Keratinocyte (primary cell): ENCODE measurements around the gene ABHD4. TPM values are rescaled to one million over a fixed set of nuclear protein-coding genes. Genes with fewer than 3 reads are reported as not detected.

Experiments
- DNase-seq: peaks from one replicate; pipeline ENCODE4 v3.0.0-alpha.2; 2011; ENCODE audit warnings: low read depth, missing footprints, low spot score
- FAIRE-seq: peaks from 2 replicates; lab custom pipeline; 2011; peaks lifted over from hg19 to GRCh38; lab: Jason Lieb, UNC
- H2AFZ ChIP-seq: 2 replicates; pipeline ENCODE4 v1.6.0; 2012; ENCODE audit warnings: low read length, control low read depth, inconsistent platforms; ENCODE audit not compliant: control insufficient read depth
- H3K27ac ChIP-seq: 2 replicates; pipeline ENCODE4 v1.5.1; 2011; ENCODE audit warnings: low read length; ENCODE audit not compliant: control insufficient read depth, insufficient read depth
- H3K27me3 ChIP-seq: 3 replicates; pipeline ENCODE4 v1.6.0; 2011; ENCODE audit warnings: low read length; ENCODE audit not compliant: control insufficient read depth, insufficient read depth; ENCODE audit errors: extremely low read depth
- H3K36me3 ChIP-seq, 2 experiments: 2 replicates in 1 of 2; 3 replicates in 1 of 2; pipeline ENCODE4 v1.5.1; 2011; ENCODE audit warnings: low read length in 2 of 2, mild to moderate bottlenecking in 1 of 2; ENCODE audit not compliant: control insufficient read depth in 2 of 2, insufficient read depth in 2 of 2; ENCODE audit errors: extremely low read depth in 1 of 2
- H3K4me1 ChIP-seq: 3 replicates; pipeline ENCODE4 v1.5.1; 2011; ENCODE audit warnings: low read length; ENCODE audit not compliant: control insufficient read depth, insufficient read depth; ENCODE audit errors: extremely low read depth
- H3K4me2 ChIP-seq: 3 replicates; pipeline ENCODE4 v1.6.0; 2011; ENCODE audit warnings: low read depth, low read length; ENCODE audit not compliant: control insufficient read depth, insufficient read depth; ENCODE audit errors: extremely low read depth
- H3K4me3 ChIP-seq, 3 experiments: fragments of 200-600 bp in 1 of 3; sonication (generic) in 1 of 3; 2 replicates in 2 of 3; 3 replicates in 1 of 3; pipeline ENCODE4 v1.5.1; 2011 to 2016; ENCODE audit warnings: low read length in 3 of 3, mild to moderate bottlenecking in 3 of 3, control low read depth in 2 of 3, inconsistent platforms in 1 of 3, low read depth in 1 of 3, mixed read lengths in 1 of 3, mixed run types in 1 of 3, moderate library complexity in 1 of 3; ENCODE audit not compliant: control insufficient read depth in 2 of 3, insufficient read depth in 2 of 3; ENCODE audit errors: extremely low read depth in 1 of 3
- H3K79me2 ChIP-seq: 2 replicates; pipeline ENCODE4 v1.6.0; 2012; ENCODE audit warnings: low read length; ENCODE audit not compliant: control insufficient read depth, insufficient read depth
- H3K9ac ChIP-seq: 3 replicates; pipeline ENCODE4 v1.6.0; 2011; ENCODE audit warnings: low read length; ENCODE audit not compliant: control insufficient read depth, insufficient read depth; ENCODE audit errors: extremely low read depth
- H3K9me1 ChIP-seq: 3 replicates; pipeline ENCODE4 v1.6.0; 2011; ENCODE audit warnings: low read length; ENCODE audit not compliant: control insufficient read depth, insufficient read depth; ENCODE audit errors: extremely low read depth
- H3K9me3 ChIP-seq: 2 replicates; pipeline ENCODE4 v1.5.1; 2012; ENCODE audit warnings: low read depth, low read length; ENCODE audit not compliant: control insufficient read depth
- H4K20me1 ChIP-seq: 3 replicates; pipeline ENCODE4 v1.6.0; 2011; ENCODE audit warnings: low read length; ENCODE audit not compliant: control insufficient read depth, insufficient read depth; ENCODE audit errors: extremely low read depth
- EZH2 ChIP-seq: IDR thresholded peaks from one replicate; pipeline ENCODE4 v1.6.1; 2012; ENCODE audit warnings: inconsistent platforms, mild to moderate bottlenecking, low read length, moderate library complexity
- dilution Hi-C: fragments of 300-500 bp; cut with MboI; formaldehyde crosslinking; loops from one replicate; pipeline ENCODE4 v1.7.0; 2020; ENCODE audit warnings: low sequenced_read_pairs; ENCODE audit not compliant: extremely low pct_ligation_motif_present
- polyA plus RNA-seq, 5 experiments: library from polyadenylated mRNA; depleted of rRNA in 3 of 5; stranded (reverse) in 3 of 5; stranded (forward) in 1 of 5; unstranded in 1 of 5; fragments of >200 nt; gene quantifications; 1 replicate in 1 of 5; 2 replicates in 3 of 5; 3 replicates in 1 of 5; pipeline versions ENCODE4 v1.2.1 to v1.2.3, GENCODE V29; 2011 to 2012; ENCODE audit warnings: missing spikeins in 2 of 5, low read depth in 1 of 5, low replicate concordance in 1 of 5
- TF ChIP-seq, protein P1 (sequence below), 3 experiments: IDR thresholded peaks in 1 of 3; conservative IDR thresholded peaks in 1 of 3; optimal IDR thresholded peaks in 1 of 3; 2 replicates in 2 of 3; 3 replicates in 1 of 3; pipeline versions ENCODE3 to v1.5.1; 2011; ENCODE audit warnings: low read length in 3 of 3, mild to moderate bottlenecking in 3 of 3, moderate library complexity in 2 of 3, control low read depth in 1 of 3, inconsistent platforms in 1 of 3; ENCODE audit not compliant: insufficient read depth in 2 of 3; ENCODE audit errors: extremely low read depth in 1 of 3

Gene ABHD4
- polyA plus RNA-seq, 1 donor (not counting 4 experiments of a cell fraction or from before 2014, with no cell fraction given) = 17.7 TPM

DNA sequence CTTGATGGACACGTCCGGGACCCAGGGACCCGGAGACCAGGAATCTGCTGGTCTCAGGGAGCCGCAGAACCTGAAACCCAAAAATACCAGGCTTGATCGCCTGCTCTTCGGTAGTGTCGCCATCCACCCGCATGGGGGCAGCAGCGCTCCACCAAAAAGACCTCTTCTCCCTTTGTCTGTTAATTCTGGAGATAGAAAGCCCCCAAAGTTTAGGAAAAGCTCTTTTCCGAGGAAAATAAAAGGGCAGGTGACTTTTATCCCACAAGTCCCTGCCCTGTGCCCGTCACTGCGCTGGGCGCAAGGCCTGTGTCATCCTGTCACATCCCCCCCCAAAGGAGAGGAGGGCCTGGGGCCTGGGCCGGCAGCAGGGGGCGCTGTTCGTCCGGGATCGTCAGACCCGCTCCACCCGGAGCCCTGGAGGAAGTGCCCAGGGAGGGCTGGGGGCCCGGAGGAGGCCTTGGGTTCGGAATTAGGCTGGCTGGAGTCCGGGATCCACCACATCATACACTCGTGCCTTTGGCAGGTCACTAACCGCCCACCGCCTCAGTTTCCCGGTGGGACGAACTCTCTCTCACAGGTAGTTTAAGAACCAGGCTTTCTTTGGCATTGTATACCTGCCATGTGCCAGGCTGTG is 41.0 kb upstream of the ABHD4 start:
- TF ChIP-seq, protein P1, sequence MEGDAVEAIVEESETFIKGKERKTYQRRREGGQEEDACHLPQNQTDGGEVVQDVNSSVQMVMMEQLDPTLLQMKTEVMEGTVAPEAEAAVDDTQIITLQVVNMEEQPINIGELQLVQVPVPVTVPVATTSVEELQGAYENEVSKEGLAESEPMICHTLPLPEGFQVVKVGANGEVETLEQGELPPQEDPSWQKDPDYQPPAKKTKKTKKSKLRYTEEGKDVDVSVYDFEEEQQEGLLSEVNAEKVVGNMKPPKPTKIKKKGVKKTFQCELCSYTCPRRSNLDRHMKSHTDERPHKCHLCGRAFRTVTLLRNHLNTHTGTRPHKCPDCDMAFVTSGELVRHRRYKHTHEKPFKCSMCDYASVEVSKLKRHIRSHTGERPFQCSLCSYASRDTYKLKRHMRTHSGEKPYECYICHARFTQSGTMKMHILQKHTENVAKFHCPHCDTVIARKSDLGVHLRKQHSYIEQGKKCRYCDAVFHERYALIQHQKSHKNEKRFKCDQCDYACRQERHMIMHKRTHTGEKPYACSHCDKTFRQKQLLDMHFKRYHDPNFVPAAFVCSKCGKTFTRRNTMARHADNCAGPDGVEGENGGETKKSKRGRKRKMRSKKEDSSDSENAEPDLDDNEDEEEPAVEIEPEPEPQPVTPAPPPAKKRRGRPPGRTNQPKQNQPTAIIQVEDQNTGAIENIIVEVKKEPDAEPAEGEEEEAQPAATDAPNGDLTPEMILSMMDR (optimal IDR thresholded peaks at IDR 0.05 in 1 of 3, IDR thresholded peaks at IDR 0.05 in 1 of 3, conservative IDR thresholded peaks at IDR 0.05 in 1 of 3; ENCODE audit: extremely low read depth in 1 of 3, insufficient read depth in 2 of 3, low read length in 3 of 3) = peak; percentile 75 to 97 (median 95)
- no peak for TF ChIP-seq EZH2
- H3K79me2 ChIP-seq = no peaks in the 10 kb centered on the region
- peak overlapping the region; percentile 83 for H3K4me2 ChIP-seq
- H4K20me1 ChIP-seq = no peaks in the 10 kb centered on the region
- dilution Hi-C loops = no loop called here
- no peaks in the 10 kb centered on the region for H3K9me1 ChIP-seq
- no peaks in the 10 kb centered on the region for H3K36me3 ChIP-seq
- peak overlapping the region; percentile 64 for H3K9ac ChIP-seq
- H3K27me3 ChIP-seq = no peaks in the 10 kb centered on the region
- peaks cover 22% of the 10 kb centered on the region for H3K4me1 ChIP-seq
- peak overlapping the region; percentile 38 for H2AFZ ChIP-seq
- peak overlapping the region; percentile 75 for H3K27ac ChIP-seq
- FAIRE-seq = no peak
- no peak for DNase-seq
- no peaks in the 10 kb centered on the region for H3K9me3 ChIP-seq
- H3K4me3 ChIP-seq = peak overlapping the region in 1 of 3 experiments; percentile 30

DNA sequence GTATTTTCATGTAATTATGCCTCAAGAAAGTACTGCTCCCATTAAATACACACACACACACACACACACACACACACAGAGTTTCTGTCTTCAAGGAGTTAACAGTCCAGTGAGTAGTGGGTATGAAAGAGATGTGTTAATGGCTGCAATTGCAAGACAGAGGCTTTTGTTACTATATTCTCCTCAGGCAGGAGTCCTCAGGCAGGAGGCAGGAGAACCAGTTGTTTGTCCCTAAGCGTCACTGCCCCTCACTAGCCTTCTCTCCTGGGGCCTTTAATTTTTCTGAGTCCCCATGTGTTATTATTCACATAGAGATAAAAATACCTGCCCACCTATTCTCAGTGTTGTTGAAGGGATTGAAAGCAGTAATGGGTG is 40.3 kb upstream of the ABHD4 start:
- no peaks in the 10 kb centered on the region for H4K20me1 ChIP-seq
- FAIRE-seq = no peak
- dilution Hi-C loops = no loop called here
- no peaks in the 10 kb centered on the region for H3K9me1 ChIP-seq
- no peaks in the 10 kb centered on the region for H3K79me2 ChIP-seq
- no peaks in the 10 kb centered on the region for H3K27me3 ChIP-seq
- H3K36me3 ChIP-seq = peaks cover 0 to 2% of the 10 kb centered on the region in 2 experiments
- no peaks in the 10 kb centered on the region for H3K9me3 ChIP-seq
- no peak overlapping the region for H2AFZ ChIP-seq
- no peak overlapping the region for H3K9ac ChIP-seq
- H3K4me2 ChIP-seq = no peak overlapping the region
- no peak overlapping the region for H3K27ac ChIP-seq
- DNase-seq = no peak
- no peak overlapping the region for H3K4me3 ChIP-seq
- TF ChIP-seq, protein P1 (optimal IDR thresholded peaks at IDR 0.05 in 1 of 3, IDR thresholded peaks at IDR 0.05 in 1 of 3, conservative IDR thresholded peaks at IDR 0.05 in 1 of 3; ENCODE audit: extremely low read depth in 1 of 3, insufficient read depth in 2 of 3, low read length in 3 of 3) = no peak
- TF ChIP-seq EZH2 = no peak
- H3K4me1 ChIP-seq = peaks cover 22% of the 10 kb centered on the region
